ENCODE results near the gene ZDHHC11.
"Not testable (repeated sequence)": the region's sequence is repeated elsewhere in the genome, so short reads cannot be mapped to it uniquely, and the experiment has no call there.

ZDHHC11 gene

GRCh38 chr5:763397-763796 lies 87.4 kb downstream of the ZDHHC11 start:
- DNase-seq (ENCODE audit: low read depth in 1 of 2, low spot score in 1 of 2), result no peak

GRCh38 chr5:762996-763395 lies 87.8 kb downstream of the ZDHHC11 start:
- DNase-seq (ENCODE audit: low read depth in 1 of 2, low spot score in 1 of 2), result not testable (repeated sequence)

DNA sequence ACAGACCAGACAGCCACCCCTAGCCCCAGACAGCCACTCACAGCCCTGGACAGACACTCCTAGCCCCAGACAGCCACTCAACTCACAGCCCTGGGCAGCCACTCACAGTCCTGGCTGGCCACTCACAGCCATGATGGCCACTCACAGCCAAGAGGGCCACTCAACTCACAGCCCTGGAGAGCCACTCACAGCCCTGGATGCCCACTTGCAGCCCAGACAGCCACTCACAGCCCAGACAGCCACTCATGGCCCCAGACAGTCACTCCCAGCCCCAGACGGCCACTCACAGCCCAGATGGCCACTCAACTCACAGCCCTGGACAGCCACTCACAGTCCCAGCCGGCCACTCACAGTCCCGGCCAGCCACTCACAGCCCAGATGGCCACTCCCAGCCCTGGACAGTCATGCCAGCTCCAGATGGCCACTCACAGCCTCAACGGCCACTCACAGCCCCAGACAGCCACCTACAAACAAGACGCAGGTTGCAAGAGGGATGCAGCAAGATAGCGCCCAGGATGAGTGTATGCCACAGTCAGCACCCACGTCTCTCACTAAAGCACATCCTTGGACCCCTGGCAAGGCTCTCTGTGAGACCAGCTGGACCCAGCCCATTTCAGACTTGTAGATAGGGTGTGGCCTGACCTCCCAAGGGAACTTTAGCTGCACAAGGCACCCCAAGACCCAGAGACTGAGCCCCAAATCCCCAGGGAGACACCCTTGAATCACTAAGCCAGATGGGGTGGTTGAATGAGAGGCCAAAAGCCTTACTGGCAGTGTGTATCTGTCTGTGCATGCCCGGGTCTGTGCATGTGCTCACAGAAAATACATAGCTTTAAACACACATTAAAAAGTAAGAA lies 88.7 kb downstream of the ZDHHC11 start:
- DNase-seq (ENCODE audit: low read depth in 1 of 2, low spot score in 1 of 2), result peak in 1 of 2 donors; percentile 7

DNA sequence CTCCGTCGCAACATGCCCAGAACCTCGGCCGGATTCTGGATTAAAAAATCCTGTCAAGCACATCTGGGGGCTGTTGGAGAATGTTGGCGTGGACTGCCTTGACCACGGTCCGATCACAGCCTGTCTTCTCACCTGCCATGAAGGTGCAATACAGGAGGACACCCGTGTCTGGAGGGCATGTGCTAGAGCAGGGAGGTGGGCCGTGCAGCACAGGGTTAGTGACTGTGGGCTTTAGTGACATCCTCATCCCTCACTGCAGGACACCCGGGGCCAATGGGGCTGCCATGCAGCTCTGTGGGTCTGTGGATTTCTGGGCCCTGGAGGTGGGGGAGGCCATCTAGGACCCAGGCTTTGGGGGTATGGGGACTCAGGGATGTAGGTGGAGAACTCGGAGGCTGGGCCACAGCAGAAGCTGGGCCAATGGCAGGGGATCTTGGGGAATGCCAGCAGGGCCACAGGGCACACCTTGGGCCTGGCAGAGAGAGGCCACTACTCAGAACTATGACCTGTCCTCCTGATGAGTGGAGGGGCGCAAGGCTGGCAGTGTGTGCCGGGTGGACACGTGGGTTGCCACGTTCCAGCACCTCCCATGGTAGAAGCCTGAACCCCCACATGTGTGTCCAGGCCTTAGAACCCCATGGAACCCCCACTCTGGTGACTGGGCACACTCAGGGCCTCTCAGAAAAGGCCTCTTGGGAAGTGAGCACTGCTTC lies 89.6 kb downstream of the ZDHHC11 start:
- peak in 1 of 2 donors; percentile 19 for DNase-seq (ENCODE audit: low read depth in 1 of 2, low spot score in 1 of 2)

- peak in 1 of 2 donors; percentile 15 for DNase-seq (ENCODE audit: low read depth in 1 of 2, low spot score in 1 of 2)
These were observed 90.3 kb downstream of the ZDHHC11 start for GRCh38 chr5:760363-761058.

DNA sequence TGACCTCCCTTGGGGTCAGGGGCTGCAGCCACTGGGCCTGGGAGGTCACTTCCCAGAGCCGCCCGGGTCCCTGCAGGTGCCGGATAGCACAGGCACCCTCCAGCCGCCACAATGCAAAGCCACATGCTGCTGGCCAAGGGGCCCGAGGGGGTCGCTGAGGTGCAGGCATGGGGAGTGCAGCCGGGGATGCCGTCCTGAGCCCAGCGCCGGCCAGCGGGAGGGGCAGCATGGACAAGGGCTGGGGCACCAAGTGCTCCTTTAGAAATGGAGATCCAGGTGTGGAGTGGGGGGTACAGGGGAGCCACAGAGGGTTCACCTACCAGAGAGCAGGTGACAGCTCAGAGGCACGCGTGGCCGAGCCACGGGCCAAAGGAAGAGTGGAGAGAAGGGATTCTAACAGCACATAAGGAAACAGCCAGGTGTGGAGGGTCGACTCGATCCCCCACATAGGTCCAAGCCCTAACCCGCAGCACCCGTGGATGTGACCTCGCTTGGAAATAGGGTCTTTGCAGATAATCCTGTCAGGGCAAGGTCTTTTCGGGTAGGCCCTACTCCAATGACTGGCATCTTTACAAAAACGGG lies 90.9 kb downstream of the ZDHHC11 start:
- no peak for DNase-seq (ENCODE audit: low read depth in 1 of 2, low spot score in 1 of 2)

- DNase-seq (ENCODE audit: low read depth in 1 of 2, low spot score in 1 of 2), result peak in 1 of 2 donors; percentile 55
These were observed 91.6 kb downstream of the ZDHHC11 start for GRCh38 chr5:759111-759751.

GRCh38 chr5:758698-759053 lies 92.1 kb downstream of the ZDHHC11 start:
- DNase-seq (ENCODE audit: low read depth in 1 of 2, low spot score in 1 of 2), result no peak

- peak in 1 of 2 donors; percentile 18 for DNase-seq (ENCODE audit: low read depth in 1 of 2, low spot score in 1 of 2)
These were observed 92.7 kb downstream of the ZDHHC11 start for GRCh38 chr5:757931-758697.

DNA sequence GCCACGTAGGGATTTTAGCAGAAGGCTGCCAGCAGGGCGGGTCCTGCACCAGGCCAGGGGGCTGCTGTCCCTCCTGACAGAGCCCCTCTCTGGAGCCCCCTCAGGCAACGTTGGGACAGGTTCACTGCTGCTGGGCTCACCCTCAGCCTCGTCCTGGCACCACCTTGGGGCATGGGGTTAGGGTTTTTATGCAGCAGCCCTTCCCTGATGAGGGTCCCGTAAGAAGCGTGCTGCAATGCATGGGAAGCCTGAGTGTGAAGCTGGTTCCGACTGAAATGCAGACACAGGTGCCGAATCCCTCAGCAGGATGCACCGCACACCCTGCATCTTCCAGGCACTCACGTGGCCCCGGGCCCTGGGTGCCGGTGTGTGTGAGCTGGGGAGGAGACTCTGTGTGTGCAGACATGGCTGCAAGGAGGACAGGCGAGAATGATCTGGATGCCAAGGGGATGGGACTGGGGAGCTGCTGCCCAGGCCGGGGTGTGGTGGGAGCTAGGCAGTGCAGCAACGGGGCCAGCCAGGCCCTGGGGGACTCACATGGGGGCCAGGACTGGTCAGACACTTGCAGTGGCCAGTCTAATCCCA lies 93.3 kb downstream of the ZDHHC11 start:
- DNase-seq (ENCODE audit: low read depth in 1 of 2, low spot score in 1 of 2), result peak in 1 of 2 donors; percentile 12

- DNase-seq (ENCODE audit: low read depth in 1 of 2, low spot score in 1 of 2), result peak in 1 of 2 donors; percentile 13
These were observed 93.9 kb downstream of the ZDHHC11 start for GRCh38 chr5:756865-757345.

DNA sequence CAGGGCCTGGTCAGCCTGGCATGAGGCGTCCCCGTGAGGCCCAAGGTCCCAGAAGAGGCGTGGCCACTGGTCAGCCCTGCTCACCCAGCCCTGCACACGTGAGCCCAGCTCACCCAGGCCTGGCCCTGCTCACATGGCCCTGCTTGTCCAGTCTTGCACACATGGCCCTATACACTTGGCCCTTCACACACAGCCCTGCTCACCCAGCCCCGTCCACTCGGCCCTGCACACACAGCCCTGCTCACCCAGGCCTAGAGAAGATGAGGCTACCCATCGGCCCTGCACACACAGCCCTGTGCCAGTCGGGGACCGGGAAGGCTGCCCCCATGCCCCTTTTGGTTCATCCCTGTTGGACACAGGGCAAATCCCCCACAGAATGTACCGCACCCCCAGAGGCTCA lies 94.6 kb downstream of the ZDHHC11 start:
- no peak for DNase-seq (ENCODE audit: low read depth in 1 of 2, low spot score in 1 of 2)

GRCh38 chr5:754143-754632 lies 96.6 kb downstream of the ZDHHC11 start:
- DNase-seq (ENCODE audit: low read depth in 1 of 2, low spot score in 1 of 2), result not testable (repeated sequence)

DNA sequence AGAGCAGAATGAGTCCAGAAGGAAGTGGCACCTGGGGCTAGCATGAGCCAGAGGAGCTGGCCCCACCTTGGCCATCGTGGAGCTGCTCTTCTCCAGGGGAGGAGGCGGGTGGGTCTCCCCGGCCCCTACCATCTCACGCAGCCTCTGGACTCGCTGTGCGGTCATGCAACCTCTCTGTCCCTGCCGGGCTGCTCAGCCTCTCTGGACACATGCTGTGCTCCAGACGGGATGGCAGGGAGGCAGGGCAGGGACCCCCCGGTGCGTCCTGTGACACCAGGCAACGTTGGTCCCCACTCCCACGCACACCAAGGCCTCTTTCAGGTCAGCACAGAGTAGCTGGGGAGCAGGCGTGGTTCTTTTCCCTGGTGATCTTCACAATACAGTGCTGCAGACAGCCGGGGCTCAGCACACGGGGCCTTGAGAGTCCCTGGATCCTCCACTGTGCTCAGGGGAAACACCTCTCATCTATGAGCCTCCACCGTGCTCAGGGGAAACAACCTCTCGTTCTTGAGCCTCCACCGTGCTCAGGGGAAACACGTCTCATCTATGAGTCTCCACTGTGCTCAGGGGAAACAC lies 97.1 kb downstream of the ZDHHC11 start:
- not testable (repeated sequence) for DNase-seq (ENCODE audit: low read depth in 1 of 2, low spot score in 1 of 2)

DNA sequence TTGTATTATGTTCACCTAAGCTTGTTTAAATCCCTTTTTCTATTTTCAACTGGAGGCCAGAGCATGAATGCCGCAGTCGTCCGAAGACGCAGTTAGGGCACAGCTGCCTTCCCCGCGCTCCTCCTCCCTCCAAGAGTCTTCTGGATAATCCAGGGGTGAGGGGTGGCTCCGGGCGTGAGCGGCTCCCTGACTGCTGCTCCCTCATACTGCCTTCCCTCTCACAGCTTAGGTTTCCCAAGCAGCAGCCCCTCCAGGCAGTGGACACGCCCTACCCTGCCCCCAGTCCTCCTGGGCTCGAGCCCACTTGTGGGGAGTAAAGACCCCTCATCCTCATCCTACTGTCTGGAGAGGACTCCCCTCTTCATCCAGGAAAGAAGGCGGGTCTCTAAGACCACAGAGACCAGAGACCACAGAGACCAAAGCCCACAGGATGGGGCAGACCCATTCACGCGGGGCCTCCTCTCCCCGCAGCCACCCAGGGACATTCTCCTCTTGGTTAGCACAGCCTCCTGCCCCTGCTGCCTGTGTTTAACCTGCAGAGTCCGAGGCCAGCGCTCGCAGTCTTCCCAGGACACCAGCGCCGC lies 98.2 kb downstream of the ZDHHC11 start:
- DNase-seq (ENCODE audit: low read depth in 1 of 2, low spot score in 1 of 2), result not testable (repeated sequence)

DNA sequence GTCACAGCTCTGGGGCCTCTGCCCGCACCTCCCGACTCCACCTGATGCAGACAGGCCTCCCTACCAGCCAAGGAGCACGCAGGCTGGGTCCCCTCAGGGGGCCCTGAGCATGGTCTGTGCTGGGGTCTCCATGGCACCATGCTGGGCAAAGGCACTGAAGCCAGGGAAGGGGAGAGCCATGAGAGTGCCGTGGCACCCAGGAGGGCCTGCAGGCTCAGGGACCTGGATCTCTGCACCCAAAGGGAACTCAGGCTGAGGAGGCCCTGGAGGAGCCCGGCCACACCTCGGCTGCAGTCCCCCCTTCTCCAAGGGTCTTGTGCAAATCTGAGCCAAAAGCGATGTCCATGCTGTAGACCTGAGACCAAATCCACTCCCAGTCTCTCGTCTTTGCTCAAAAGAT lies 98.8 kb downstream of the ZDHHC11 start:
- DNase-seq (ENCODE audit: low read depth in 1 of 2, low spot score in 1 of 2), result not testable (repeated sequence)

GRCh38 chr5:751496-751895 lies 99.3 kb downstream of the ZDHHC11 start:
- no peak for DNase-seq (ENCODE audit: low read depth in 1 of 2, low spot score in 1 of 2)

GRCh38 chr5:750226-750625 lies 100.6 kb downstream of the ZDHHC11 start:
- not testable (repeated sequence) for DNase-seq (ENCODE audit: low read depth in 1 of 2, low spot score in 1 of 2)

All from stimulated activated CD4-positive, alpha-beta T cell treated with anti-CD3 and anti-CD28 coated beads, Interleukin-15, amount 100 ng/mL, for 1 hour (primary cell).